Mesodermal cell (in vitro differentiated cells): Measurements from ENCODE around the gene SRCAP.
"Not testable (repeated sequence)": the region's sequence is repeated elsewhere in the genome, so short reads cannot be mapped to it uniquely, and the experiment has no call there.

Experiments
- H3K27ac ChIP-seq: 2 replicates; pipeline ENCODE4 v1.7.0; 2013; ENCODE audit warnings: mild to moderate bottlenecking, low read depth, low read length, moderate library complexity; ENCODE audit not compliant: severe bottlenecking
- H3K36me3 ChIP-seq: 2 replicates; pipeline ENCODE4 v1.7.1; 2013; ENCODE audit warnings: mild to moderate bottlenecking, low read length, moderate library complexity; ENCODE audit not compliant: control insufficient read depth, insufficient read depth
- H3K4me1 ChIP-seq: one replicate; pipeline ENCODE4 v1.7.1; 2013; ENCODE audit warnings: mild to moderate bottlenecking, low read length; ENCODE audit not compliant: insufficient read depth, control insufficient read depth, poor library complexity, severe bottlenecking
- H3K4me3 ChIP-seq: 2 replicates; pipeline ENCODE4 v1.7.0; 2013; ENCODE audit warnings: low read length, control low read depth, mild to moderate bottlenecking; ENCODE audit not compliant: insufficient read depth, poor library complexity, severe bottlenecking; ENCODE audit errors: extremely low read depth
- H3K9me3 ChIP-seq: 2 replicates; pipeline ENCODE4 v1.7.1; 2013; ENCODE audit warnings: mild to moderate bottlenecking, low read length, moderate library complexity; ENCODE audit not compliant: control insufficient read depth
- WGBS, 2 experiments: methylation state at CpG; one replicate each; pipeline ENCODE4 v1.1.5; 2013; ENCODE audit warnings: missing lambda C conversion rate in 2 of 2; ENCODE audit not compliant: insufficient coverage in 2 of 2; 5-methylcytosine and 5-hydroxymethylcytosine counted together

The SRCAP gene

DNA sequence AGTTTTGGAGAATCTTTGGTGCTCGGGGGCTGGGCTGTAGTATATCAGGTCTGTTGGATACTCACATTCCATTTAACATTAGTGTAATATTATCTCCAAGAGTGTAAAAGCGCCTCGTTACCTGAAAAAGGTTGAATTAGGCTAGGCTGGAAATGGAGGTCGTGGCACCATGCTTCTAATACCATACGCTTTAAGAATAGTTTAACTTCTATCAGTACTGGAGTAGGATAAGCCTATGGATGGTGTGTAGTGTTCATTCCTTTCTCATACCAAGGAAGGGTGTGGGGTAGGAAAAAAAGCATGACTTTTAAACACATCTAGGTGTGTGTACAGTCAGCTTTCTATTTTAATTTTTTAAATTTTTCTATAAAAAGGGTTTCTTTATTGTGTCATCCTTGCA is 2.0 kb downstream of the SRCAP start:
- H3K36me3 ChIP-seq, result peaks cover 47% of the 10 kb centered on the region
- H3K4me1 ChIP-seq, result peaks cover 20% of the 10 kb centered on the region
- no CpG with 5 or more reads among the region's 5 CpGs for WGBS, 2 experiments
- peak overlapping the region; percentile 80 for H3K27ac ChIP-seq
- H3K4me3 ChIP-seq, result peak overlapping the region; percentile 14
- H3K9me3 ChIP-seq, result no peaks in the 10 kb centered on the region

DNA sequence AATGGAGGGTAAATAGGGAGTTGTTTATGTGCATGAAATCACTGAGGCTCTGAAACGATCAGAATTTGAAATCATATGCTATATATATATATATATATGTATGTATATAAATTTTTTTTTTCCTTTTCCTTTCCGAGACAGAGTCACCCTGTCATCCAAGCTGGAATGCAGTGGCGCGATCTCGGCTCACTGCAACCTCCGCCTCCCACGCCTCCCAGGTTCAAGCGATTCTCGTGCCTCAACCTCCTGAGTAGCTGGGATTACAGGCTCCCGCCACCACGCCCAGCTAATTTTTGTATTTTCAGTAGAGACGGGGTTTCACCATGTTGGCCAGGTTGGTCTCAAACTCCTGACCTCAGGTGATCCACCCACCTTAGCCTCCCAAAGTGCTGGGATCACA is 4.1 kb downstream of the SRCAP start:
- not testable (repeated sequence) for H3K9me3 ChIP-seq, H3K4me3 ChIP-seq, H3K27ac ChIP-seq
- Histone ChIP-seq H3K36me3 (peaks cover 68% of the 10 kb centered on the region), H3K4me1 (peaks cover 20% of the 10 kb centered on the region)
- 96 to 98% methylated on average over 9 to 11 of the region's 12 CpGs for WGBS, 2 experiments

DNA sequence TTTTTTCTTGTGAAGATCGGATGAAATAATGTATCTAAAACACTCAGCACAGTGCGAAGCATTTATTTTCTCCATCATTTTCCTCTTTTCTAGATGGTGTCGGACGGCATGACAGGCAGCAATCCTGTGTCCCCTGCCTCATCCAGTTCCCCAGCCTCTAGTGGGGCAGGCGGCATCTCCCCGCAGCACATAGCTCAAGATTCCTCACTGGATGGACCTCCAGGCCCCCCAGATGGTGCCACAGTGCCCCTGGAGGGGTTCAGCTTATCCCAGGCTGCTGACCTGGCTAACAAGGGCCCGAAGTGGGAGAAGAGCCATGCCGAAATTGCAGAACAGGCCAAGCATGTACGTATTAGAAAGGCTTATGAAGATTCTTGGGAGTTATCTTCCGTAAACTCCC is 5.0 kb downstream of the SRCAP start:
- no peak overlapping the region for H3K4me3 ChIP-seq
- 86 to 97% methylated on average over 7 to 9 of the region's 10 CpGs for WGBS, 2 experiments
- H3K4me1 ChIP-seq, result peaks cover 20% of the 10 kb centered on the region
- no peak overlapping the region for H3K27ac ChIP-seq
- H3K9me3 ChIP-seq, result no peaks in the 10 kb centered on the region
- peaks cover 77% of the 10 kb centered on the region for H3K36me3 ChIP-seq

DNA sequence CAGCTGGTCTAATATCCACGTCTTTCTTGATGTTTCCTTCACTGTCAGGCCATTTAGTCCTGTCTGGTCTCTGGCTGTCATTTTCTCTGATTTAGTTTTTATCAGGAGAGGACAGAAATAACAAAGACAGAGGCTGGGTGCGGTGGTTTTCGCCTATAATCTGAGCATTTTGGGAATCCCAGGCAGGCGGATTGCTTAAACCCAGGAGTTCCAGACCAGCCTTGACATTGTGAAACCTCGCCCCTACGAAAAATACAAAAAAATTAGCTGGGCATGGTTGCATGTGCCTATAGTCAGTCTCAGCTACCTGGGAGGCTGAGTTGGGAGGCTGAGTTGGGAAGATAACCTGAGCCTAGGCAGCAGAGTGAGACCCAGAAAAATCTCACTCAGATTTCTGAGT is 7.1 kb downstream of the SRCAP start:
- Histone ChIP-seq H3K9me3 (no peaks in the 10 kb centered on the region), H3K4me3 (no peak overlapping the region), H3K4me1 (peaks cover 7% of the 10 kb centered on the region), H3K27ac (no peak overlapping the region), H3K36me3 (peaks cover 96% of the 10 kb centered on the region)
- WGBS, 2 experiments, result 95% methylated on average over 4 to 6 of the region's 6 CpGs

DNA sequence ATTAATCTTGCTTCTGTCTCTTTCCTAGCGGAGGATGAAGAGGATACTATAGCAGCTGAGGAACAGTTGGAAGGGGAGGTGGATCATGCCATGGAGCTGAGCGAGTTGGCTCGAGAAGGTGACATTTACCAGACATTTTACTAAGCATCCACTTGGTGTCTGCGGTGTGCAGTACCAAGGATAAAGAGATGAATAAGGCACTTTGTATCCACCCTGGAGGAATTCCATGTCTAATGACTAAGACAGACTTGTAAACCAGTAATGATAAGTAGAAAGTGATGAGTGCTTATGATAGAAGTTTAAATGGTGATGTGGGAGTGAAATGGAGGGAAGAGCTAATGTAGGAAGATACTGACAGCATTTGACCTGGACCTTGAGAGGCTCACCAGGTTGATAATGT is 12.0 kb downstream of the SRCAP start:
- WGBS, 2 experiments, result 100% methylated on average over 1 of the region's 4 CpGs
- Histone ChIP-seq H3K4me3 (no peak overlapping the region), H3K27ac (no peak overlapping the region), H3K36me3 (peaks cover 99% of the 10 kb centered on the region), H3K4me1 (peaks cover 13% of the 10 kb centered on the region), H3K9me3 (no peaks in the 10 kb centered on the region)

DNA sequence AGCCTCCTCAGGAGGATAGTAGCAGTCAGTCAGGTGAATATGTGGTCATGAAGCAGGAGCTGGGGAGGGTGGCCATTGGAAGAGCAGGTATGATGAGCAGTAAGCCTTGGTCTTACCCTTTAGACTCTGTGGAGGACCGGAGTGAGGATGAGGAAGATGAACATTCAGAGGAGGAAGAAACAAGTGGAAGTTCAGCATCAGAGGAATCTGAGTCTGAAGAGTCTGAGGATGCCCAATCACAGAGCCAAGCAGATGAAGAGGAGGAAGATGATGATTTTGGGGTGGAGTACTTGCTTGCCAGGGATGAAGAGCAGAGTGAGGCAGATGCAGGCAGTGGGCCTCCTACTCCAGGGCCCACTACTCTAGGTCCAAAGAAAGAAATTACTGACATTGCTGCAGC is 12.7 kb downstream of the SRCAP start:
- H3K4me3 ChIP-seq, result no peak overlapping the region
- WGBS, 2 experiments, result 100% methylated on average over 1 of the region's 1 CpG
- H3K4me1 ChIP-seq, result peaks cover 13% of the 10 kb centered on the region
- no peaks in the 10 kb centered on the region for H3K9me3 ChIP-seq
- no peak overlapping the region for H3K27ac ChIP-seq
- H3K36me3 ChIP-seq, result peaks cover 99% of the 10 kb centered on the region

DNA sequence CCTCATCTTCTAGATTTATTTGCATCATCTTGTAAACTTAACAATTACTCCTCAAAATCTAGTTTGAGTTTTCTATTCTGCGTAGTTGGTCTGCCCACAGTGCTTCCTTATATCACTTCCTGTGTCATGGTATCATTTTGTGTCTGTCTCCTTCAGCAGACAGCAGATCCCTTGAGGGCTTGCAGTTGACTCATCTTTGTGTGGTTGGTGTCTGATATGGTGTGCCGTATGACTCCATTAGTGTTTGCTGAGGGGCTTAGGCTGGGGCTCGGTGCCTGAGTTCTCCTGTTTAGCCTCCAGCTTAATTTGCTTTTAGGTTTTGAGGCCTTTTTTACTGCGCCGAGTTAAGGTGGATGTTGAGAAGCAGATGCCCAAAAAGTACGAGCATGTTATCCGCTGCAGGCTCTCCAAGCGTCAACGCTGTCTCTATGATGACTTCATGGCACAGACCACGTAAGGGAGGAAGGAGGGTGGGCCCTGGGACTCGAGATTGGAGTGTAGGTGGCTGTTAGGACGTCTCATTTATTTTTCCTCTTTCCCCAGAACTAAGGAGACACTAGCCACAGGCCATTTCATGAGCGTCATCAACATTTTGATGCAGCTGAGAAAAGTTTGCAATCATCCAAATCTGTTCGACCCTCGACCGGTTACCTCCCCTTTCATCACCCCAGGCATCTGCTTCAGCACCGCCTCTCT is 16.9 kb downstream of the SRCAP start:
- WGBS, 2 experiments, result 93 to 96% methylated on average over 12 of the region's 17 CpGs
- Histone ChIP-seq H3K36me3 (peaks cover 96% of the 10 kb centered on the region), H3K27ac (peak overlapping the region; percentile 17), H3K4me3 (no peak overlapping the region), H3K4me1 (peaks cover 13% of the 10 kb centered on the region), H3K9me3 (no peaks in the 10 kb centered on the region)

DNA sequence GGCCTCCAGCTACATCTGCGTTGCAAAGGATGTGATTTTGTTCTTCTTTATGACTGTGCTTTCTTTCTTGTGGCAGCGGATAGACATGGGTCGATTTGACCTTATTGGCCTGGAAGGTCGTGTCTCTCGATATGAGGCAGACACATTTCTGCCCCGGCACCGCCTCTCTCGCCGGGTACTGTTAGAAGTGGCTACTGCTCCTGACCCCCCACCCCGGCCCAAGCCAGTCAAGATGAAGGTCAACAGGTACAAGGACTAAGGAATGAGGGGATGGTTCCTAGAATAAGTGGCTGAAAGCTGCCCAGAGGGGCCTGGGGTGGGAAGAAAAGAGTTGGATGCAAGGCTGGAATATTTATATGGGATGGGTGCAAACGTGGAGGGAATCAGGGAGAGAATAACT is 21.1 kb downstream of the SRCAP start:
- no peaks in the 10 kb centered on the region for H3K9me3 ChIP-seq
- WGBS, 2 experiments, result 95 to 96% methylated on average over 10 to 11 of the region's 11 CpGs
- H3K27ac ChIP-seq, result no peak overlapping the region
- no peak overlapping the region for H3K4me3 ChIP-seq
- peaks cover 98% of the 10 kb centered on the region for H3K36me3 ChIP-seq
- peaks cover 3% of the 10 kb centered on the region for H3K4me1 ChIP-seq

DNA sequence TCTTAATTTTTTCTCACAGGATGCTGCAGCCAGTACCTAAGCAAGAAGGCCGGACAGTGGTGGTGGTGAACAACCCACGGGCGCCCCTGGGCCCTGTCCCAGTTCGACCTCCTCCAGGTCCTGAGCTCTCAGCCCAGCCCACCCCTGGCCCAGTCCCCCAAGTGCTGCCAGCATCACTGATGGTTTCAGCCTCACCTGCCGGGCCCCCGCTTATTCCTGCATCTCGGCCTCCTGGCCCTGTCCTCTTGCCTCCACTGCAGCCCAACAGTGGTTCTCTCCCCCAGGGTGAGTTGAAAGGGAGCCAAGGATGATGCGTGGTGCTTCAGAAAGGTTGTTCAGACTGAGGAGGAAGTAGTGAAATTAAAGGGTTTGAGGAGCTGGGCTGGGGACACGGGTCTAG is 21.7 kb downstream of the SRCAP start:
- H3K36me3 ChIP-seq, result peaks cover 98% of the 10 kb centered on the region
- 96 to 97% methylated on average over 5 to 7 of the region's 9 CpGs for WGBS, 2 experiments
- H3K27ac ChIP-seq, result no peak overlapping the region
- H3K4me3 ChIP-seq, result no peak overlapping the region
- H3K9me3 ChIP-seq, result no peaks in the 10 kb centered on the region
- no peaks in the 10 kb centered on the region for H3K4me1 ChIP-seq

DNA sequence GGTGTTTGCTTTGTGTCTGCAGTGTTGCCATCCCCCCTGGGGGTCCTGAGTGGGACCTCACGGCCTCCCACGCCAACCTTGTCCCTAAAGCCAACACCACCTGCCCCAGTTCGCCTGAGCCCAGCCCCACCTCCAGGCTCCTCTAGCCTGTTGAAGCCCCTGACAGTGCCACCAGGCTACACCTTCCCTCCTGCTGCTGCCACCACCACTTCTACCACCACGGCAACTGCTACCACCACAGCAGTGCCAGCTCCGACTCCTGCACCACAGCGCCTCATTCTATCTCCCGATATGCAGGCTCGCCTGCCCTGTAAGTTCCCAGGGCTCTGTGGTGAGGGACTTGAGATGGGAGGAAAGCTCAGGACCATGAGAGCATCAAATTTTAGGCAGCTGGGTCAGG is 22.2 kb downstream of the SRCAP start:
- 95 to 98% methylated on average over 4 of the region's 8 CpGs for WGBS, 2 experiments
- peaks cover 98% of the 10 kb centered on the region for H3K36me3 ChIP-seq
- H3K27ac ChIP-seq, result no peak overlapping the region
- H3K9me3 ChIP-seq, result no peaks in the 10 kb centered on the region
- H3K4me1 ChIP-seq, result no peaks in the 10 kb centered on the region
- no peak overlapping the region for H3K4me3 ChIP-seq

DNA sequence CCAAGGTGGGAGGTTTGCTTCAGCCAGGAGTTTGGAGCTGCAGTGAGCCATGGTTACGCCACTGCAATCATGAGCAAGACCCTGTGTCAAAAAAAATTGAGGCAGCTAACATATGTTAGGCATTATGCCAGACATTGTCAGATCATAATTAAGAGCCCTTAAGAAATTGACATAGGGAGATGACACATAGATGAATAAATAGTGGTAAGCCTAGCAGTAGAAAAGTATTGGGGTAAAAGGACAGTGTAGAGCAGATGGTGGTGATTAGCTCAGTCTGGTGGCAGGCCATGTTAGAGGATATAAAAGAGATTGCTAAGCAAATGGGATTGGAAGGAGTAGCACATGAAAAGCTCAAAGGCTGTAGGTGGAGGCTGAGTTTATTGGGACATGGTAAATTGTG is 22.6 kb downstream of the SRCAP start:
- no peak overlapping the region for H3K27ac ChIP-seq
- 60 to 100% methylated on average over 1 of the region's 1 CpG for WGBS, 2 experiments
- H3K9me3 ChIP-seq, result no peaks in the 10 kb centered on the region
- H3K36me3 ChIP-seq, result peaks cover 98% of the 10 kb centered on the region
- no peaks in the 10 kb centered on the region for H3K4me1 ChIP-seq
- H3K4me3 ChIP-seq, result no peak overlapping the region
